Bronchial epithelial cell (primary cell): Measurements from ENCODE around the gene SPAST. TPM values are rescaled to one million over a fixed set of nuclear protein-coding genes. Genes with fewer than 3 reads are reported as not detected.
"Not testable (repeated sequence)": the region's sequence is repeated elsewhere in the genome, so short reads cannot be mapped to it uniquely, and the experiment has no call there.

ENCODE experiments used
- DNase-seq: peaks from one replicate; pipeline ENCODE4 v3.0.0-alpha.2; 2010; ENCODE audit warnings: low read depth
- FAIRE-seq: peaks from 2 replicates; lab custom pipeline; 2011; peaks lifted over from hg19 to GRCh38; lab: Jason Lieb, UNC
- H3K27me3 ChIP-seq: 2 replicates; pipeline ENCODE4 v1.5.1; 2011; ENCODE audit warnings: low read length; ENCODE audit not compliant: control insufficient read depth, insufficient read depth
- H3K36me3 ChIP-seq: 2 replicates; pipeline ENCODE4 v1.5.1; 2011; ENCODE audit warnings: low read length; ENCODE audit not compliant: control insufficient read depth, insufficient read depth
- H3K4me3 ChIP-seq: 2 replicates; pipeline ENCODE4 v1.5.1; 2011; ENCODE audit warnings: mild to moderate bottlenecking, low read depth, low read length, control low read depth
- total RNA-seq: library from RNA; depleted of rRNA; stranded (reverse); fragments of >200 nt; gene quantifications from 2 replicates; pipeline ENCODE4 v1.2.1, GENCODE V29; 2014
- TF ChIP-seq, protein P1 (sequence below): IDR thresholded peaks from 2 replicates; pipeline ENCODE4 v1.5.1; 2011; ENCODE audit warnings: mild to moderate bottlenecking, moderate library complexity, low read length, control low read depth, inconsistent platforms; ENCODE audit not compliant: insufficient read depth, severe bottlenecking

The SPAST gene
- total RNA-seq, 1 donor from 2014 or later, result 25.5 TPM

DNA sequence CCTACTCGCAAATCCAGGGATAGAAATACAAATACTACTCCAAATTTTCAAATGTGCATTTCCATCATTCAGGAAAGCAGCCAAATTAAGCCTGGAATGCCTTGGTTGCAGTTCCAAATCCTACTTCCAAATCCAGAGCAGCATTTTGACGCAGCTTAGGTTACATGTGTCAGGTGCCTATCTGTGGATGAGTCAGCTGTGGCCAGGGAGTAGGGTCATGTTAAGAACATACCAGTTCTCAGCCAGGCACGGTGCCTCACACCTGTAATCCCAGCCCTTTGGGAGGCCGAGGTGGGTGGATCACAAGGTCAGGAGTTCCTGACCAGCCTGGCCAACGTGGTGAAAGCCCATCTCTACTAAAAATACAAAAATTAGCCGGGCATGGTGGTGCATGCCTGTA, 119.3 kb downstream of the SPAST start:
- Histone ChIP-seq H3K4me3 (no peak overlapping the region), H3K36me3 (peaks cover 5% of the 10 kb centered on the region), H3K27me3 (no peaks in the 10 kb centered on the region)
- no peak for DNase-seq
- no peak for FAIRE-seq
- TF ChIP-seq, protein P1, sequence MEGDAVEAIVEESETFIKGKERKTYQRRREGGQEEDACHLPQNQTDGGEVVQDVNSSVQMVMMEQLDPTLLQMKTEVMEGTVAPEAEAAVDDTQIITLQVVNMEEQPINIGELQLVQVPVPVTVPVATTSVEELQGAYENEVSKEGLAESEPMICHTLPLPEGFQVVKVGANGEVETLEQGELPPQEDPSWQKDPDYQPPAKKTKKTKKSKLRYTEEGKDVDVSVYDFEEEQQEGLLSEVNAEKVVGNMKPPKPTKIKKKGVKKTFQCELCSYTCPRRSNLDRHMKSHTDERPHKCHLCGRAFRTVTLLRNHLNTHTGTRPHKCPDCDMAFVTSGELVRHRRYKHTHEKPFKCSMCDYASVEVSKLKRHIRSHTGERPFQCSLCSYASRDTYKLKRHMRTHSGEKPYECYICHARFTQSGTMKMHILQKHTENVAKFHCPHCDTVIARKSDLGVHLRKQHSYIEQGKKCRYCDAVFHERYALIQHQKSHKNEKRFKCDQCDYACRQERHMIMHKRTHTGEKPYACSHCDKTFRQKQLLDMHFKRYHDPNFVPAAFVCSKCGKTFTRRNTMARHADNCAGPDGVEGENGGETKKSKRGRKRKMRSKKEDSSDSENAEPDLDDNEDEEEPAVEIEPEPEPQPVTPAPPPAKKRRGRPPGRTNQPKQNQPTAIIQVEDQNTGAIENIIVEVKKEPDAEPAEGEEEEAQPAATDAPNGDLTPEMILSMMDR, result no peak

DNA sequence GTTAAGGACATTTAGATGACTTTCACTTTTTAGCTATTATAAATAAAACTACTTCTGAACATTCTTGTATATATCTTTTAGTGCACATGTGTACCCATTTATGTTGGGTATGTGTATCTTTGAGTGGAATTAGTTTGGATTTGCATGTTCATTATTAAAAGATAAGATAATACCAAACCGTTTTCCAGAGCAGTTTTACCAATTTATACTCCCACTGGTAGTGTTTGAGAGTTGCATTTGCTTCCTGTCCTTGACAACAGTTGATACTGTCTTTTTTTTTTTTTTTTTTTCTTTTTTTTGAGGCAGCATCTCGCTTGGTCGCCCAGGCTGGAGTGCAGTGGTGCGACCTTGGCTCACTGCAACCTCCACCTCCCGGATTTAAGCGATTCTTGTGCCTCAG, 125.7 kb downstream of the SPAST start:
- DNase-seq (no peak), FAIRE-seq (no peak)
- H3K4me3 ChIP-seq, result no peak overlapping the region
- TF ChIP-seq, protein P1, result no peak
- H3K36me3 ChIP-seq, result no peaks in the 10 kb centered on the region
- H3K27me3 ChIP-seq, result no peaks in the 10 kb centered on the region

DNA sequence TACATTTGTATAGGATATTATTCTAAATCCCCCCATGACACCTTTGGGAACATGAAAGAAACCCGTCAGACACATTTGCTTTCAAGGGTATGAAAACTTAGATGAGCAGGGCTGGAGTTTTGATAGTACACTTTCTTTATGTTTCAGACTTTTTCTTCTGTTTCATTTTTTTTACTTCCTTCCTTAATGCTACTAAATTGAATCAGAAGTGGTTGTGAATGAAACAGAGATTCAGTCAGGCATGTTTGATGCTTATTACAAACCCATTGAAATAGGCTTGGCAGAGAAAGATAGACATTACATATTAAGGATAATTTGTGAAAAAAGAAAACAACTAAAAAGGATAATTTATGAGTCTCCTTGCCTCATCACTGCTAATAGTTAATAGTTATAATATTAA, 129.1 kb downstream of the SPAST start:
- no peak overlapping the region for H3K4me3 ChIP-seq
- peaks cover 1% of the 10 kb centered on the region for H3K36me3 ChIP-seq
- no peaks in the 10 kb centered on the region for H3K27me3 ChIP-seq
- FAIRE-seq, result no peak
- TF ChIP-seq, protein P1, result no peak
- DNase-seq, result no peak

DNA sequence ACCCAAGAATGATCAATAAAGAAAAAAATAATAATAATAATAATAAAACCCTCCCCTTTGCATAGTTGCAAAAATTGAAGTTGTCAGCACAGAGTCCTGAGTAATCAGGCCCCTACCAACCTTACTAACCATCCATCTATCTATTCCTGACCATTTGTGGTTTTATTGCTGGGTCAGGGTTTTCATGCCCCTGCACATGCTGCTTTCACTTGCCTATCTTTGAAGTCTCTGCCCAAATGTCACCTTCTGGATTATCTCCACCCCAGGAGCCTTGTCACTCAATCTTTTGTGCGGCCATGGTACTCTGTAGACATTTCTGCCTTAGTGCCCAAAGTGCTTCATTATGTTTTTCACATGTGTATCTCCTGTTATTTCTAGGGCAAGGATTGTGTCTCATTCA, 137.5 kb downstream of the SPAST start:
- FAIRE-seq, result no peak
- no peak overlapping the region for H3K4me3 ChIP-seq
- TF ChIP-seq, protein P1, result no peak
- DNase-seq, result no peak
- peaks cover 4% of the 10 kb centered on the region for H3K36me3 ChIP-seq
- no peaks in the 10 kb centered on the region for H3K27me3 ChIP-seq

DNA sequence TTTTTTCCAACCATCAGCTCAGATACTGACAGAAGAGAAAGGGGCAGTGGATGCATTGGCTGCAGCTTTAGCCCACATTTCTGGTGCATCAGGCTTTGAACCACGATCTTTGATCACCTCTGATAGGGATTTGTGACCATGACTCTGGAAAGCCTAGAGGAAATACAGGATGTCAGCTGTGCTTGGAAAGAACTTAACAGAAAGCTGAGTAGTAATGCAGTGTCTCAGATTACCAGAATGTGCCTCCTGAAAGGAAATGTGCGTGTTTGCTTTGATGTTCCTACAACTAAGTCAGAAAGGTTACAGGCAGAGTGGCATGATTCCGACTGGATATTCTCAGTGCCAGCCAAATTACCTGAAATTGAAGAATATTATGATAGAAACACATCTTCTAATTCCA, 140.1 kb downstream of the SPAST start:
- not testable (repeated sequence) for DNase-seq, H3K27me3 ChIP-seq, H3K36me3 ChIP-seq, FAIRE-seq, H3K4me3 ChIP-seq

Other genes starting within 250 kb of the SPAST start
- 29.2 and 29.7 TPM in 2 replicates for gene MEMO1, start 52.5 kb upstream of the SPAST start, total RNA-seq
- 60.3 and 75.7 TPM in 2 replicates for gene DPY30, start 23.8 kb upstream of the SPAST start, total RNA-seq
- gene SLC30A6, start 102.3 kb downstream of the SPAST start, total RNA-seq, result 23.2 and 26.2 TPM in 2 replicates
- gene NLRC4, start 201.3 kb downstream of the SPAST start, total RNA-seq, result 0.53 and 1.0 TPM in 2 replicates
- gene YIPF4, start 214.3 kb downstream of the SPAST start, total RNA-seq, result 21.9 and 27.7 TPM in 2 replicates